Mesenteric fat pad (tissue), 1 donor: ENCODE measurements around the gene ZNF674. TPM values are rescaled to one million over a fixed set of nuclear protein-coding genes. Genes with fewer than 3 reads are reported as not detected.
"Not testable (repeated sequence)": the region's sequence is repeated elsewhere in the genome, so short reads cannot be mapped to it uniquely, and the experiment has no call there.

Experiments
- DNase-seq: peaks from one replicate; pipeline ENCODE4 v3.0.0-alpha.2; 2020; ENCODE audit warnings: low spot score
- total RNA-seq: library from RNA; stranded (reverse); fragmentation: NEBNext Ultra II Directional; extraction: Animal tissue kit (Norgen Biotek cat#: 25700); gene quantifications from one replicate; pipeline ENCODE4 v1.2.1, GENCODE V29; 2021
- donor health status: DM: yes; HTN: yes; CAD: no.

The ZNF674 gene
- total RNA-seq, 1 donor from 2014 or later, result 2.1 TPM

DNA sequence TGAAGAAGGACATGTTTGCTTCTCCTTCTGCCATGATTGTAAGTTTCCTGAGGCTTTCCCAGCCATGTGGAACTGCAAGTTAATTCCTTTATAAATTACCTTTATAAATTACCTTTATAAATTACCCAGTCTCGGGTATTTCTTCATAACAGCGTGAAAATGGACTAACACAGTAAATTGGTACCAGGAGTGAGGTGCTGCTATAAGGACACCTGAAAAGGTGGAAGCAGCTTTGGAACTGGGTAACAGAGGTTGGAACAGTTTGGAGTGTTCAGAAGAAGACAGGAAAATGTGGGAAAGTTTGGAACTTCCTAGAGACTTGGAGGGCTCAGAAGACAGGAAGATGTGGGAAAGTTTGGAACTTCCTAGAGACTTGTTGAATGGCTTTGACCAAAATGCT is 66.6 kb downstream of the ZNF674 start:
- DNase-seq, result not testable (repeated sequence)

DNA sequence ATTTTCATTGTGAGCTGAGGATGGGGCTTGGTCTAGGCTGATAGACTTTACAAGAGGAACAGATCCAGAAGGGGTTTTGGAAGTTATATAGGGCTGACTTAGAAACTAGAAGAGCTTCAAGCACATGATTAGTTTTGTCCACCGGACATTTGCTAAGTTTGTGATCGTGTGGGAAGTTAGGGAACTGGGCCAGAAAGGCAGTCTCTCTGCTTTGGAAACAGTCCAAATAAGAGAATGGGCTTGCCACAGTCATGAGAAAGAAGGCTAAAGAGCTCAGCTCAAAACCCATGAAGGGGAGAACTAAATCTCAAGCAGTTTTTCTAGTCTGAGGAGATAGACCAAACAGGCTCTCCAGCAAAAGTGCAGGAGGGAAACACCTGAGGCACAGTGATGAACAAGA is 67.8 kb downstream of the ZNF674 start:
- DNase-seq, result no peak

DNA sequence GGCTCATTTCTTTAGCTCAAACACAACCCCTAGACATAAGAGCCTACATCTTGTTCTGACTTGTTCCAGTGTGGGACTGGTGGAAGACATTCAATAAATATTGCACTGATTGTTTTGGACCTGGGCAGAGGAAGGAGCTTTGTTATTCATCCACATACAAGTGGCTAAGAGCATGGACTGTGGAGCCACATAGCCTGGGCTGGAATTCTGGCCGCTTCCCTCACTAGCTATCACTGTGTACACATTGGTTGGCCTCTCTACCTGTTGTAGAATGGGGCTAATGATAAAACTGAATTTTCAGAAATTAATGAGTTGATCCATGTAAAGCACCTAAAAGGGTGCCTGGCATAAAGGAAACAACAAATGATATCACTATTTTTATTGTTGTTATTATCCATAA is 80.0 kb downstream of the ZNF674 start:
- DNase-seq, result no peak

DNA sequence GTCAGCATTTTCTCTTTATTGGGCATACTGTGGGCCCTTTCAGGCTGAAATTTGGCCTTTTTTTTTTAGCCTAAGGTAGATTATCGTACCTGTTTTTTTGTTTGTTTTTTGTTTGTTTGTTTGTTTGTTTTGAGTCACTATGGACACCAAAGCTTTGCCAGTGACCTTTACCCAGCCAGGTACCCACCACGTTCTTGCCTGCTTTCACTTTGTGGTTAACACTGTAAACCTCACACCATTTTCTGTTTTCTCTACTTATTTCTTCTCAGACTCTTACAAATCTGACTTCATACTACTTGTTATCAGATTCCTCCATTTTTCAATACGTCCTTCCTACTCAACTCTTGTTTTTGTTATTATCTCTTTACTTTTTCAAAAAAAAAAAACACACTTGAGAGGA is 81.5 kb downstream of the ZNF674 start:
- DNase-seq, result no peak

DNA sequence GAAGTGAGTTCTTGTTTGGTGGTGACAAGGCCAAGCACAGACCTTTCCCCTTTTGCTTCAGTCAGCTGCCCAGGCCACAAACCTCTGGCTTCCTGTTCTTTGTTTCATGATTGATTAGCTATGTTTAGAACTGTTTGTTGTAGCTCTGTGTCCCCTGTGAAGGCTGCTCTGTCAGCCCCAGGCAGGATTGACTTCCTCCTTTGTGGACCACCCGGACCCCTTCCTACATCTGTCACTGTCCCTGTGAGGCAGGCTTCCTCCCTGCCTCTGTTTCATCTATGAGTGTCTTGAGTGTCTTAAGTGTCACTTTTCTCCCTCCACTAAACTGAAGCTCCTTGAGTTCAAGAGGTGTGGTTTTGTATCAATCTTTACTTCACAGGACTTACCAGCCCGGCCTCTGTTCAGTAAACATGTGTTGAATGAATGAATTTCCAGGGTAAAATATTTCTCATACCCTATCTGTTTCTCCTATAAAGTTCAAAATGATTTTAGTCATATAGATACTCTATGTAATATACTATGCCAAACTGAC is 83.5 kb downstream of the ZNF674 start:
- no peak for DNase-seq

DNA sequence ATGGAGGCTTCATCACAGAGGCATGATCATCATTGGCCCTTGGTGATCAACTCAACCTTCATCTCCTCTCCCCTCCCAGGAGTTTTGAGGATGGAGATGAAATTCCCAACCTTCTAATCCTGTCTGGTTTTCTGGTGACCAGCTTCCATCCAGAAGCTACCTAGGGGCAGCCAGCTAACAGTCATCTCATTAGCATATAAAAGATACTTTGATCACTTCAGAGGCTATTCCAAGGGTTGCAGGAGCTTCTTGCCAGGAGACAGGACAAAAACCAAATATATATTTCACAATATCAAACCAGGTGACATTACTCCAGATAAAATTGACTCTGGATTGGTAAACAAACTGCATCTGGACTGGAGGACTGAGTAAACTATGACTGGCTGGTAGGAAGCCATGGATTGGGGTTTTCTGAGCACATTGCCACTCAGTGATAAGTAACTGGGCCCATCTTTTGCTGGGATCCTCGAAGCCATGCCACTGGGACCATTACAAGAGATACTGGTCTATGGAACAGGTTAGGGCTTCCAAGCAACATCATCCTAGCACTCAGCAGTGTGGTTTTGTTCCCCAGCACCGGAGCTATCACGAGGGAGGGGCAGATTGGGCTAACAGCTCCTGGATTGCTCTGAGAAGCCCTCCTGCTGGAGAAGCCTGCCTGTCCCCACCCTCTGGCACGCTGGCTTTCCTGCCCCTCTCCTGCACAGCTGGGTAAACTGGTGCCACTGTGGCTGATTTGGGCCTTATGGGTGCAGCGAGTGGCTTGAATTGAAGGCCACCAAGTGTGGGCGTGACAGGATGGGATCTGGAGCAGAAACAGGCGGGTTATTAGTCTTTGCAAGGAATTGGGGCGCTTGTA is 84.2 kb downstream of the ZNF674 start:
- DNase-seq, result not testable (repeated sequence)

DNA sequence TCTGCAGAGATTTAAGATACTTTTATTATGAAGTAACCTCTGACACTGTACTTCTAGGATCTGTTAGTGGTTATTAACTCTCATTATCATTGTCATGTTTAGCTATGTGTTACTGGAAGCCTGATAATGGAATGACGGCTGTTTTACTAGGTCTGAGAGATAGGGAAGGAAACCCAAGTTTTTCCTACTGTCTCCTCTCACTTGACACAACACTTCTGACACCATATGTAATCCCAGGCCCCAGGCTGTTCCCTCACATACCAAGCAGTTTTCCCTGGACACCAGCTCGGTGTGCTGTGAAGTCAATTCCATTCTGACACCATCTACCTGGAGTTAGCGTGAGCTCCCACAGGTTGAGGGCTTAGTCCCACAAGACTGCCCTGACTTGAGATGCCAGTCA is 85.6 kb downstream of the ZNF674 start:
- DNase-seq, result no peak

DNA sequence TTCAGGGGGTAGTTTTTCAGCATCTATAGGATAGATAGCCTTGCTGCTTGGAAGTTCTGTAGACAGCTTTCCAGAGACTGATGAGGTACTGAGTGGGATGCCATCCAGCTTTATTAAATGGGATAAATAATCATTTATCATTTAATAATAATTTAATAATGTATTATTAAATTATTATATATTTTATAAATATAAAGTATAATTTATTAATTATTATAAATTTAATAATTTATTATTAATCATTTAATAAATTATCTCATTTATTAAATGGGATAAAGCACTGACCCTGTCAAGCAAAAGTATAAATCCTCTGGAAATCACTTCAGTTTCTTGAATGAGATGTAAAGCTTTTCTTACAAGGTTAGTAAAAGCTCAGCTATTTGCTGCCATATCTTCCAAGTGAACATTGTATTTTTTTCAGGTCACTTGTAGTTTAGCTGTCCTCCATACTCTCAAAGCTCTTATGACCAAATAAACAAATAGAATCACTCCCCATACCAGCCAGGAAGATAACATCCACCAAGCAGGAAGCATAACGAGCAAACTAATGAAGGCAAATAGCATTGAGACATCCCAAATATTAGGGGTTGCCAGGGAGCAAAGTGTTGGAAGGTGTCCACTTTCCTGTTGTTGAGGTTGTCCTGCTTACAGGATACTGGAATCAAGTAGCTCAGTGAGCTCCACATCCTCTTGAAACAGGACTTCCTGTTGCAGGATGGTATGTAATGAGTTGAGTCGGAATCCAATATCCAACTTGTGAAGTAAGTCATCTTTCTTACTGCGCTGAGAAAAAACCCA is 88.9 kb downstream of the ZNF674 start:
- DNase-seq, result no peak

Other genes with a start within 250 kb of the ZNF674 start
- 8.3 TPM for gene CHST7, start 28.3 kb upstream of the ZNF674 start, total RNA-seq
- gene SLC9A7, start 213.7 kb upstream of the ZNF674 start, total RNA-seq, result 1.3 TPM